Thyroid gland (tissue), 4 donors: ENCODE data around the gene SNX22. TPM values are rescaled to one million over a fixed set of nuclear protein-coding genes. Genes with fewer than 3 reads are reported as not detected.
A peak's percentile ranks its signal among the peaks of the same experiment; 100 is the strongest.

ENCODE experiments used
- DNase-seq, 2 donors: peaks; one replicate each; pipeline ENCODE4 v3.0.0-alpha.2; 2019
- H3K27ac ChIP-seq, 3 donors: fragments of 200-600 bp; sonication (generic); 1 replicate in 2 of 3; 2 replicates in 1 of 3; pipeline ENCODE4 v1.5.1; 2016 to 2019; ENCODE audit warnings: mild to moderate bottlenecking in 1 of 3, moderate library complexity in 1 of 3
- H3K27me3 ChIP-seq: fragments of 200-600 bp; sonication (generic); one replicate; pipeline ENCODE4 v1.5.1; 2019
- H3K36me3 ChIP-seq, 2 donors: fragments of 200-600 bp; sonication (generic); one replicate each; pipeline ENCODE4 v1.5.1; 2016 to 2019
- H3K4me1 ChIP-seq, 2 donors: fragments of 200-600 bp; sonication (generic); one replicate each; pipeline ENCODE4 v1.5.1; 2017 to 2019
- H3K4me3 ChIP-seq, 3 donors: fragments of 200-600 bp; sonication (generic); replicated peaks in 1 of 3; 1 replicate in 2 of 3; 2 replicates in 1 of 3; pipeline ENCODE4 v1.5.1; 2016; ENCODE audit warnings: mild to moderate bottlenecking in 1 of 3
- H3K9me3 ChIP-seq: fragments of 200-600 bp; sonication (generic); one replicate; pipeline ENCODE4 v1.5.1; 2017
- CTCF ChIP-seq, 6 experiments: fragments of 200-600 bp in 3 of 6; fragments of 450-650 bp in 3 of 6; sonication (generic) in 3 of 6; IDR thresholded peaks; one replicate each; pipeline ENCODE4 v1.5.1; 2016 to 2019; ENCODE audit warnings: antibody characterized with exemption in 6 of 6, mild to moderate bottlenecking in 2 of 6, inconsistent platforms in 1 of 6, moderate library complexity in 1 of 6
- POLR2A ChIP-seq, 2 donors: fragments of 450-650 bp; IDR thresholded peaks; one replicate each; pipeline ENCODE4 v1.6.1; 2017; ENCODE audit warnings: antibody characterized with exemption in 2 of 2, mild to moderate bottlenecking in 2 of 2, moderate library complexity in 1 of 2
- WGBS, 2 donors: methylation state at CpG; one replicate each; pipeline ENCODE4 v1.1.5; 2017; 5-methylcytosine and 5-hydroxymethylcytosine counted together
- intact Hi-C: fragments of 100-400 bp; cut with DNase I; formaldehyde crosslinking; loops from one replicate; pipeline ENCODE4 v1.15.1; 2023
- total RNA-seq, 4 donors: library from RNA; depleted of rRNA; stranded (reverse); fragments of >200 nt; gene quantifications; one replicate each; pipeline ENCODE4 v1.2.3, GENCODE V29; 2016

SNX22 gene
- total RNA-seq, 4 donors from 2014 or later = 102 to 241 (median 123) TPM

DNA sequence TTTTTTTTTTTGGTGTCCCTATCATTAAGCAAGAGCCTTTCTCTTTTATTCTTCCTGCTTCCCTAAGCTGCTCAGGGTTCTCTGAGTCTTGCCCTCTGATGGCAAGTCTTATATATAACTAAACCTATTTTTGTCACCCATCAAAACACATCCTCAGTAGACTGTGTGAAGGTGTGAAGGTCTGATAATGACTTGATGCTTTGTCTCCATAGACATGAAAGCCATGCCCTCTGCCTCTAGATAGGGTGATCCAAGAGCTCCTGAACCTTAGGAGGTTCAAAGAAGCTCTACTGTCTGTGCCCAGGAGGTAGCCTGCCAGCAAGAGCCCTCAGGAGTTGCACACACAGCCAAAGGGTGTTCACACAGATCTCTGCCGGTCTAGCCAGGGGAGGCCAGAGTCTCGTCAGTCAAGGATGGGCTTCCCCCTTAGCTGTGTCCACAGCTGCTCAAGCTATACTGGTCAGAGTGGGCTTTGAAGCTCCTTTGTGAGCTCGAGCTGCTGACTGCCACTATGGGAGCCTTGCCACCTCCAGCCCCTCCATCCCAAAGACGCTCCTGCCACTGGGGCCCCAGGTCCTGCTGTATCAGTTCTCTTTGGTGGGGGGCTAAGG is 13.1 kb upstream of the SNX22 start:
- no peak overlapping the region for H3K27ac ChIP-seq
- H3K36me3 ChIP-seq = peaks cover 51 to 56% of the 10 kb centered on the region in 2 donors
- TF ChIP-seq CTCF (IDR thresholded peaks at IDR 0.05) (no peak), POLR2A (IDR thresholded peaks at IDR 0.05) (no peak)
- DNase-seq = no peak
- H3K9me3 ChIP-seq = no peaks in the 10 kb centered on the region
- intact Hi-C loops = no loop called here
- H3K4me1 ChIP-seq = peaks cover 15% of the 10 kb centered on the region in 2 donors
- H3K27me3 ChIP-seq = no peaks in the 10 kb centered on the region
- no peak overlapping the region for H3K4me3 ChIP-seq
- WGBS, 2 donors = 93 to 95% methylated on average over 4 of the region's 4 CpGs

- TF ChIP-seq CTCF (IDR thresholded peaks at IDR 0.05) = no peak
- no peak for TF ChIP-seq POLR2A (IDR thresholded peaks at IDR 0.05)
- H3K27ac ChIP-seq = peak overlapping the region in 2 of 3 donors; percentile 12 to 15
- DNase-seq = no peak
- intact Hi-C loops = no loop called here
- H3K36me3 ChIP-seq = peaks cover 36 to 38% of the 10 kb centered on the region in 2 donors
- H3K4me1 ChIP-seq = peaks cover 0 to 8% of the 10 kb centered on the region in 2 donors
- H3K27me3 ChIP-seq = no peaks in the 10 kb centered on the region
- no peaks in the 10 kb centered on the region for H3K9me3 ChIP-seq
- 88 to 90% methylated on average over 8 of the region's 8 CpGs for WGBS, 2 donors
- no peak overlapping the region for H3K4me3 ChIP-seq
These were observed 9.6 kb upstream of the SNX22 start for GRCh38 chr15:64141798-64142512.

DNA sequence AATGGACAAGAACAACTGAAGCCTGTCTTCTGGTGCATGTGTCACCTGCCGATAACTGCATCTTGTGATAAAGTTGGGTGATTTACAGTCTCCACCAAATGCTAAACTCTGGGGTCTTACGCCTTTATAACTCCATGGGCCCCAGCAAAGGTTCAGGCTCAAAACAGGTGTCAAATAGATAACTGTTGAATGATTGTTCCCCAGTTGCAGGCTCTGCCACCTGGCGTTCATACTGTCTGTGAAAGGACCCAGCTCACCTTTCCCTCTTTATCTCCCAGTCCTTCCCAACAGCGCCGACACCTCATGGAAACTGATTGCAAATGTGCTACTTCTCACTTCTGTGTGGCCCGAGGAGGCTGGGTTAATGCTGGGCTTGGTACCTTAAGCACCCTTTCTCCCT is 8.3 kb upstream of the SNX22 start:
- Histone ChIP-seq H3K9me3 (no peaks in the 10 kb centered on the region), H3K4me3 (no peak overlapping the region), H3K4me1 (peaks cover 0 to 8% of the 10 kb centered on the region in 2 donors), H3K36me3 (peaks cover 23 to 24% of the 10 kb centered on the region in 2 donors), H3K27ac (no peak overlapping the region), H3K27me3 (no peaks in the 10 kb centered on the region)
- TF ChIP-seq CTCF (IDR thresholded peaks at IDR 0.05) = no peak
- TF ChIP-seq POLR2A (IDR thresholded peaks at IDR 0.05) = no peak
- intact Hi-C loops = no loop called here
- no peak for DNase-seq
- 81 to 85% methylated on average over 6 of the region's 6 CpGs for WGBS, 2 donors

- no peak overlapping the region for H3K27ac ChIP-seq
- intact Hi-C loops = no loop called here
- peaks cover 0 to 8% of the 10 kb centered on the region in 2 donors for H3K4me1 ChIP-seq
- no peaks in the 10 kb centered on the region for H3K9me3 ChIP-seq
- TF ChIP-seq POLR2A (IDR thresholded peaks at IDR 0.05) (no peak), CTCF (IDR thresholded peaks at IDR 0.05) (no peak)
- WGBS, 2 donors = 77 to 79% methylated on average over 6 to 8 of the region's 8 CpGs
- H3K4me3 ChIP-seq = no peak overlapping the region
- H3K27me3 ChIP-seq = no peaks in the 10 kb centered on the region
- H3K36me3 ChIP-seq = peaks cover 17 to 19% of the 10 kb centered on the region in 2 donors
- DNase-seq = no peak
These were observed 7.4 kb upstream of the SNX22 start for GRCh38 chr15:64144192-64144564.
